H9 (cell line): ENCODE data around the gene MINDY2. TPM values are rescaled to one million over a fixed set of nuclear protein-coding genes. Genes with fewer than 3 reads are reported as not detected.

ENCODE experiments used
- DNase-seq: peaks from one replicate; pipeline ENCODE4 v3.0.0-alpha.2; 2017
- H2AFZ ChIP-seq: one replicate; pipeline ENCODE4 v1.6.1; 2013; ENCODE audit warnings: mild to moderate bottlenecking, low read length, control low read depth, moderate library complexity
- H2AK5ac ChIP-seq: 2 replicates; pipeline ENCODE4 v1.6.1; 2013; ENCODE audit warnings: low read length, control low read depth, mixed read lengths; ENCODE audit not compliant: insufficient read length
- H2BK120ac ChIP-seq: one replicate; pipeline ENCODE4 v1.6.1; 2013; ENCODE audit warnings: low read depth, mild to moderate bottlenecking, low read length, control low read depth, inconsistent platforms; ENCODE audit not compliant: poor library complexity, severe bottlenecking
- H2BK12ac ChIP-seq: 2 replicates; pipeline ENCODE4 v1.6.1; 2013; ENCODE audit warnings: low read length, control low read depth, mixed read lengths, low read depth; ENCODE audit not compliant: insufficient read length
- H2BK15ac ChIP-seq: 2 replicates; pipeline ENCODE4 v1.6.1; 2013; ENCODE audit warnings: low read depth, low read length, control low read depth
- H2BK20ac ChIP-seq: one replicate; pipeline ENCODE4 v1.6.1; 2013; ENCODE audit warnings: low read depth, mild to moderate bottlenecking, low read length, control low read depth, inconsistent platforms; ENCODE audit not compliant: poor library complexity, severe bottlenecking
- H2BK5ac ChIP-seq: 2 replicates; pipeline ENCODE4 v1.6.1; 2013; ENCODE audit warnings: low read length, control low read depth, mixed read lengths; ENCODE audit not compliant: insufficient read length
- H3K14ac ChIP-seq: 2 replicates; pipeline ENCODE4 v1.6.1; 2013; ENCODE audit warnings: low read length, control low read depth; ENCODE audit not compliant: insufficient read depth
- H3K18ac ChIP-seq: 2 replicates; pipeline ENCODE4 v1.6.1; 2013; ENCODE audit warnings: low read depth, mild to moderate bottlenecking, mixed read lengths, low read length, control low read depth; ENCODE audit not compliant: insufficient read length
- H3K23ac ChIP-seq: 2 replicates; pipeline ENCODE4 v1.6.1; 2013; ENCODE audit warnings: low read length, control low read depth, mixed read lengths, low read depth; ENCODE audit not compliant: insufficient read length
- H3K23me2 ChIP-seq: 2 replicates; pipeline ENCODE4 v1.6.1; 2013; ENCODE audit warnings: low read depth, mild to moderate bottlenecking, mixed read lengths, low read length, control low read depth; ENCODE audit not compliant: insufficient read length, poor library complexity, severe bottlenecking
- H3K27ac ChIP-seq: 2 replicates; pipeline ENCODE4 v1.5.1; 2013; ENCODE audit warnings: low read length, control low read depth, mixed read lengths, low read depth; ENCODE audit not compliant: insufficient read length
- H3K27me3 ChIP-seq: 2 replicates; pipeline ENCODE4 v1.6.1; 2013; ENCODE audit warnings: low read length, control low read depth, inconsistent platforms; ENCODE audit not compliant: insufficient read depth
- H3K4ac ChIP-seq: 2 replicates; pipeline ENCODE4 v1.6.1; 2013; ENCODE audit warnings: low read depth, mild to moderate bottlenecking, control low read depth, inconsistent platforms, low read length, moderate library complexity
- H3K4me1 ChIP-seq: 2 replicates; pipeline ENCODE4 v1.6.1; 2013; ENCODE audit warnings: low read length, control low read depth, inconsistent platforms; ENCODE audit not compliant: insufficient read depth
- H3K4me2 ChIP-seq: 2 replicates; pipeline ENCODE4 v1.6.1; 2013; ENCODE audit warnings: low read length, control low read depth, mixed read lengths; ENCODE audit not compliant: insufficient read length, insufficient read depth
- H3K56ac ChIP-seq: 2 replicates; pipeline ENCODE4 v1.6.1; 2013; ENCODE audit warnings: low read depth, mild to moderate bottlenecking, mixed read lengths, low read length, control low read depth; ENCODE audit not compliant: insufficient read length
- H3K79me1 ChIP-seq: 2 replicates; pipeline ENCODE4 v1.6.1; 2013; ENCODE audit warnings: low read depth, mild to moderate bottlenecking, moderate library complexity, low read length, control low read depth, inconsistent platforms; ENCODE audit not compliant: insufficient read depth, poor library complexity, severe bottlenecking
- H3K79me2 ChIP-seq: 2 replicates; pipeline ENCODE4 v1.6.1; 2013; ENCODE audit warnings: low read length, control low read depth, inconsistent platforms; ENCODE audit not compliant: insufficient read depth
- H3K9ac ChIP-seq: 2 replicates; pipeline ENCODE4 v1.6.1; 2013; ENCODE audit warnings: low read length, control low read depth, mixed read lengths; ENCODE audit not compliant: insufficient read length; ENCODE audit errors: extremely low read depth
- H3K9me3 ChIP-seq: one replicate; pipeline ENCODE4 v1.6.1; 2013; ENCODE audit warnings: low read depth, low read length, inconsistent platforms; ENCODE audit not compliant: control insufficient read depth
- H3T11ph ChIP-seq: one replicate; pipeline ENCODE4 v1.6.1; 2013; ENCODE audit warnings: mild to moderate bottlenecking, low read length, control low read depth, inconsistent platforms
- H4K20me1 ChIP-seq: one replicate; pipeline ENCODE4 v1.6.1; 2013; ENCODE audit not compliant: control insufficient read depth, insufficient read length, insufficient read depth
- H4K5ac ChIP-seq: 2 replicates; pipeline ENCODE4 v1.6.1; 2013; ENCODE audit warnings: low read depth, mild to moderate bottlenecking, mixed read lengths, low read length, control low read depth; ENCODE audit not compliant: insufficient read length
- H4K8ac ChIP-seq: replicated peaks from 2 replicates; pipeline ENCODE4 v1.6.1; 2013; ENCODE audit warnings: low read length, control low read depth, mixed read lengths, low read depth; ENCODE audit not compliant: insufficient read length
- H4K91ac ChIP-seq: 2 replicates; pipeline ENCODE4 v1.6.1; 2013; ENCODE audit warnings: low read depth, mild to moderate bottlenecking, moderate library complexity, mixed read lengths, low read length, control low read depth; ENCODE audit not compliant: insufficient read length
- H3K27ac Mint-ChIP-seq, 3 experiments: 2 replicates in 2 of 3; 3 replicates in 1 of 3; pipeline ENCODE4 v1.8.0; 2020 to 2021; ENCODE audit warnings: mixed read lengths in 3 of 3, mild to moderate bottlenecking in 1 of 3, moderate library complexity in 1 of 3
- H3K27me3 Mint-ChIP-seq: 2 replicates; pipeline ENCODE4 v1.8.0; 2021; ENCODE audit warnings: low read depth, mild to moderate bottlenecking, moderate library complexity, mixed read lengths
- H3K36me3 Mint-ChIP-seq, 3 experiments: 2 replicates in 2 of 3; 3 replicates in 1 of 3; pipeline ENCODE4 v1.8.0; 2020 to 2021; ENCODE audit warnings: low read depth in 3 of 3, mixed read lengths in 3 of 3; ENCODE audit not compliant: insufficient read depth in 1 of 3
- H3K4me1 Mint-ChIP-seq, 2 experiments: 2 replicates each; pipeline ENCODE4 v1.8.0; 2020; ENCODE audit warnings: mixed read lengths in 2 of 2
- H3K4me3 Mint-ChIP-seq, 2 experiments: 2 replicates in 1 of 2; 3 replicates in 1 of 2; pipeline ENCODE4 v1.8.0; 2020 to 2021; ENCODE audit warnings: mild to moderate bottlenecking in 2 of 2, mixed read lengths in 2 of 2, moderate library complexity in 1 of 2
- H3K9me3 Mint-ChIP-seq, 2 experiments: 2 replicates in 1 of 2; 3 replicates in 1 of 2; pipeline ENCODE4 v1.8.0; 2020; ENCODE audit warnings: mild to moderate bottlenecking in 2 of 2, mixed read lengths in 2 of 2, moderate library complexity in 1 of 2
- WGBS: extraction: QIAGEN DNeasy Blood & Tissue Kit; methylation state at CpG from one replicate; pipeline ENCODE4 v1.1.7; 2013; ENCODE audit warnings: missing lambda C conversion rate, low lambda C conversion rate, mixed read lengths; ENCODE audit not compliant: insufficient read length; ENCODE audit errors: extremely low coverage; 5-methylcytosine and 5-hydroxymethylcytosine counted together
- total RNA-seq: library from RNA; stranded (reverse); gene quantifications from 2 replicates; pipeline ENCODE4 v1.2.1, GENCODE V29; 2021
- TF ChIP-seq, protein P1 (sequence below): fragments of 200-600 bp; sonication (generic); conservative IDR thresholded peaks from 3 replicates; pipeline ENCODE4 v1.8.0; 2021; ENCODE audit warnings: antibody characterized with exemption, mild to moderate bottlenecking

The MINDY2 gene
- total RNA-seq, 1 experiment from 2014 or later = 32.3 TPM

DNA sequence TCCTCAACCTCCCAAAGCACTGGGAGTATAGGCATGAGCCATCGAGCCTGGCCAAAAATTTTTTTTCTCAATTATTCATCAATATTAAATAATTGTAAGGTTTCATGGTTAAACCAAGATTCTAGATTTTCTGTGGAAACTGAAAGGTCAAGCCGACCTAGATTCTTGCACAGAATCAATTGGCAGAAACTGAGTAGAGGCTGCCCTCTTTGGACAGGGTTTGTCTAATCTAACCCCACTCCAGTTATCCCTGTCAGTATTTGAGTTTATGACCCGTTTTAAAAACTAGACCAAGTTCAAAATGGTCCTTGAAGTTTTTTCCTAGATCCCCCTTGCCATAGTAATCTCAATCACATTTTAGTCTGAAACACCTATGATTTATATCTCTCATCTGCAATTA lies 13.0 kb upstream of the MINDY2 start:
- H3K9me3 Mint-ChIP-seq = no peaks in the 10 kb centered on the region

More for the DNA sequence above, 13.0 kb upstream of the MINDY2 start:
- Histone ChIP-seq H3K23me2 (no peaks in the 10 kb centered on the region), H3K14ac (no peak overlapping the region), H2BK120ac (no peak overlapping the region), H4K8ac (no peak overlapping the region), H3K4me1 (no peaks in the 10 kb centered on the region), H2BK15ac (no peak overlapping the region), H2BK12ac (no peak overlapping the region), H3K23ac (no peak overlapping the region), H4K20me1 (no peaks in the 10 kb centered on the region), H3K9me3 (no peaks in the 10 kb centered on the region), H3K9ac (no peak overlapping the region), H3K56ac (no peak overlapping the region), H2BK5ac (no peak overlapping the region), H4K91ac (no peak overlapping the region), H3K27me3 (no peaks in the 10 kb centered on the region), H2AFZ (no peak overlapping the region), H3T11ph (no peak overlapping the region), H3K27ac (no peak overlapping the region), H2AK5ac (no peak overlapping the region), H3K79me2 (no peaks in the 10 kb centered on the region), H3K4me2 (no peak overlapping the region), H3K4ac (no peak overlapping the region), H2BK20ac (no peak overlapping the region), H3K79me1 (no peaks in the 10 kb centered on the region), H3K18ac (no peak overlapping the region), H4K5ac (no peak overlapping the region)
- WGBS = no CpG with 5 or more reads among the region's 3 CpGs
- Mint-ChIP-seq H3K27ac (no peak overlapping the region), H3K4me3 (no peak overlapping the region), H3K27me3 (no peaks in the 10 kb centered on the region), H3K36me3 (no peaks in the 10 kb centered on the region), H3K4me1 (0 out of 4 replicates have a peak, but pooled peaks cover 0 to 6% of the 10 kb centered on the region in 2 experiments)
- DNase-seq = no peak
- TF ChIP-seq, protein P1, sequence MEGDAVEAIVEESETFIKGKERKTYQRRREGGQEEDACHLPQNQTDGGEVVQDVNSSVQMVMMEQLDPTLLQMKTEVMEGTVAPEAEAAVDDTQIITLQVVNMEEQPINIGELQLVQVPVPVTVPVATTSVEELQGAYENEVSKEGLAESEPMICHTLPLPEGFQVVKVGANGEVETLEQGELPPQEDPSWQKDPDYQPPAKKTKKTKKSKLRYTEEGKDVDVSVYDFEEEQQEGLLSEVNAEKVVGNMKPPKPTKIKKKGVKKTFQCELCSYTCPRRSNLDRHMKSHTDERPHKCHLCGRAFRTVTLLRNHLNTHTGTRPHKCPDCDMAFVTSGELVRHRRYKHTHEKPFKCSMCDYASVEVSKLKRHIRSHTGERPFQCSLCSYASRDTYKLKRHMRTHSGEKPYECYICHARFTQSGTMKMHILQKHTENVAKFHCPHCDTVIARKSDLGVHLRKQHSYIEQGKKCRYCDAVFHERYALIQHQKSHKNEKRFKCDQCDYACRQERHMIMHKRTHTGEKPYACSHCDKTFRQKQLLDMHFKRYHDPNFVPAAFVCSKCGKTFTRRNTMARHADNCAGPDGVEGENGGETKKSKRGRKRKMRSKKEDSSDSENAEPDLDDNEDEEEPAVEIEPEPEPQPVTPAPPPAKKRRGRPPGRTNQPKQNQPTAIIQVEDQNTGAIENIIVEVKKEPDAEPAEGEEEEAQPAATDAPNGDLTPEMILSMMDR = no peak
